Astrocyte (in vitro differentiated cells and primary cell): ENCODE measurements around the gene CDSN.

ENCODE experiments used
- CTCF ChIP-seq: IDR thresholded peaks from 2 replicates; pipeline ENCODE4 v1.5.1; 2011; ENCODE audit warnings: low read depth, mild to moderate bottlenecking, inconsistent platforms, low read length, moderate library complexity; ENCODE audit not compliant: insufficient read depth
- EZH2 ChIP-seq: IDR thresholded peaks from 2 replicates; pipeline ENCODE4 v1.6.1; 2012; ENCODE audit warnings: mild to moderate bottlenecking, low read length, inconsistent platforms; ENCODE audit not compliant: insufficient read depth

GRCh38 chr6:31169123-31169857 lies 49.0 kb upstream of the CDSN start:
- no peak for TF ChIP-seq CTCF
- TF ChIP-seq EZH2: no peak
